Osteocyte (in vitro differentiated cells): ENCODE data around the gene PSMD1. TPM values are rescaled to one million over a fixed set of nuclear protein-coding genes. Genes with fewer than 3 reads are reported as not detected.
A peak's percentile ranks its signal among the peaks of the same experiment; 100 is the strongest.

ENCODE experiments used
- DNase-seq: peaks from one replicate; pipeline ENCODE4 v3.0.0; 2021; ENCODE audit warnings: mixed read lengths; ENCODE audit not compliant: unreplicated experiment; ENCODE audit errors: extremely low spot score
- H3K27ac Mint-ChIP-seq: one replicate; pipeline ENCODE4 v1.8.0; 2021; ENCODE audit warnings: mild to moderate bottlenecking, mixed read lengths; ENCODE audit not compliant: unreplicated experiment
- H3K27me3 Mint-ChIP-seq: one replicate; pipeline ENCODE4 v1.8.0; 2021; ENCODE audit warnings: mixed read lengths; ENCODE audit not compliant: unreplicated experiment
- H3K36me3 Mint-ChIP-seq: one replicate; pipeline ENCODE4 v1.8.0; 2021; ENCODE audit warnings: mixed read lengths; ENCODE audit not compliant: unreplicated experiment
- H3K4me1 Mint-ChIP-seq: one replicate; pipeline ENCODE4 v1.8.0; 2021; ENCODE audit warnings: mixed read lengths; ENCODE audit not compliant: unreplicated experiment
- H3K4me3 Mint-ChIP-seq: one replicate; pipeline ENCODE4 v1.8.0; 2021; ENCODE audit warnings: mild to moderate bottlenecking, moderate library complexity, mixed read lengths; ENCODE audit not compliant: unreplicated experiment
- H3K9me3 Mint-ChIP-seq: one replicate; pipeline ENCODE4 v1.8.0; 2021; ENCODE audit warnings: mixed read lengths; ENCODE audit not compliant: unreplicated experiment
- total RNA-seq: library from RNA; stranded (reverse); gene quantifications from 2 replicates; pipeline ENCODE4 v1.2.1, GENCODE V29; 2021
- TF ChIP-seq, protein P1 (sequence below): fragments of 200-600 bp; sonication (generic); IDR thresholded peaks from 2 replicates; pipeline ENCODE4 v1.5.0; 2021; ENCODE audit warnings: antibody characterized with exemption, mild to moderate bottlenecking, moderate library complexity

PSMD1 gene
- total RNA-seq, 1 donor from 2014 or later, result 112 TPM

DNA sequence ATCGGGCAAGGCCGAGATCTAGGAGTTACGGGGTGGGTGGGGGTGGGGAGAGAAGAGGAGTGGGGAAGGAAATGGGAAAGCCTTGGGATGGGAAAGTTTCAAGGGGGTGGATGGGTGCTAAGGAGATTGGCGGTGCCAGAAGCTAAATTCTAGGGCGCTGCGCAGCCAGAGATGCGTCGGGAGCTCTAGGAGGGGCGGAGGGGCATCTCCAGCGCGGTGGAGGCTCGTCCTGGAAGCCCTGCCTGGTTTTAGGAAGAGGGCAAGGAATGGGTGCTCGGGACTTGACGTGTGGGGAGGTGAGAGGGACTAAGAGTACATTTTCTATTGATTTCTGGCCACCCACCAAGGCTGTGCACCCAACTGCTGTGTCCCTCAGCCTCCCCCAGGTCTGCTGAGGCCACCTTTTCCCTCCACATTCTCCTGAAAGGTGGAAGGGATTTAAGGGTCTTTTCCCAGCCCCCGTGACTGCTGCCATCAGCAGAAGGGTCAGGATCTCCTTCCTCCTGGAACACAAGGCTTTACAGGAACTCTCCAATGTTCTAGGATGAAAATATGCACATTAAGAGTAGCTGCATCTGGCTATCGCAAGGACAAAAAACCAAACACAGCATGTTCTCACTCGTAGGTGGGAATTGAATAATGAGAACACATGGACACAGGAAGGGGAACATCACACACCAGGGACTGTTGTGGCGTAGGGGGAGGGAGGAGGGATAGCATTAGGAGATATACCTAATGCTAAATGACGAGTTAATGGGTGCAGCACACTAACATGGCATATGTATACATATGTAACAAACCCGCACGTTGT is 18.0 kb upstream of the PSMD1 start:
- peak overlapping the region; percentile 55 for H3K4me3 Mint-ChIP-seq
- H3K9me3 Mint-ChIP-seq, result no peaks in the 10 kb centered on the region
- peaks cover 2% of the 10 kb centered on the region for H3K4me1 Mint-ChIP-seq
- DNase-seq, result no peak
- H3K27me3 Mint-ChIP-seq, result peaks cover 74% of the 10 kb centered on the region
- no peak overlapping the region for H3K27ac Mint-ChIP-seq
- TF ChIP-seq, protein P1, sequence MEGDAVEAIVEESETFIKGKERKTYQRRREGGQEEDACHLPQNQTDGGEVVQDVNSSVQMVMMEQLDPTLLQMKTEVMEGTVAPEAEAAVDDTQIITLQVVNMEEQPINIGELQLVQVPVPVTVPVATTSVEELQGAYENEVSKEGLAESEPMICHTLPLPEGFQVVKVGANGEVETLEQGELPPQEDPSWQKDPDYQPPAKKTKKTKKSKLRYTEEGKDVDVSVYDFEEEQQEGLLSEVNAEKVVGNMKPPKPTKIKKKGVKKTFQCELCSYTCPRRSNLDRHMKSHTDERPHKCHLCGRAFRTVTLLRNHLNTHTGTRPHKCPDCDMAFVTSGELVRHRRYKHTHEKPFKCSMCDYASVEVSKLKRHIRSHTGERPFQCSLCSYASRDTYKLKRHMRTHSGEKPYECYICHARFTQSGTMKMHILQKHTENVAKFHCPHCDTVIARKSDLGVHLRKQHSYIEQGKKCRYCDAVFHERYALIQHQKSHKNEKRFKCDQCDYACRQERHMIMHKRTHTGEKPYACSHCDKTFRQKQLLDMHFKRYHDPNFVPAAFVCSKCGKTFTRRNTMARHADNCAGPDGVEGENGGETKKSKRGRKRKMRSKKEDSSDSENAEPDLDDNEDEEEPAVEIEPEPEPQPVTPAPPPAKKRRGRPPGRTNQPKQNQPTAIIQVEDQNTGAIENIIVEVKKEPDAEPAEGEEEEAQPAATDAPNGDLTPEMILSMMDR, result no peak
- no peaks in the 10 kb centered on the region for H3K36me3 Mint-ChIP-seq

GRCh38 chr2:231039294-231039664 is 17.4 kb upstream of the PSMD1 start:
- Mint-ChIP-seq H3K4me1 (peaks cover 2% of the 10 kb centered on the region), H3K36me3 (no peaks in the 10 kb centered on the region), H3K27ac (no peak overlapping the region), H3K27me3 (peaks cover 72% of the 10 kb centered on the region), H3K9me3 (no peaks in the 10 kb centered on the region), H3K4me3 (no peak overlapping the region)
- no peak for DNase-seq
- TF ChIP-seq, protein P1, result no peak

GRCh38 chr2:231039821-231040364 is 16.8 kb upstream of the PSMD1 start:
- H3K36me3 Mint-ChIP-seq, result no peaks in the 10 kb centered on the region
- DNase-seq, result no peak
- H3K9me3 Mint-ChIP-seq, result no peaks in the 10 kb centered on the region
- H3K27ac Mint-ChIP-seq, result no peak overlapping the region
- H3K4me3 Mint-ChIP-seq, result no peak overlapping the region
- TF ChIP-seq, protein P1, result no peak
- peaks cover 67% of the 10 kb centered on the region for H3K27me3 Mint-ChIP-seq
- peaks cover 2% of the 10 kb centered on the region for H3K4me1 Mint-ChIP-seq

- H3K4me3 Mint-ChIP-seq, result no peak overlapping the region
- DNase-seq, result no peak
- H3K9me3 Mint-ChIP-seq, result no peaks in the 10 kb centered on the region
- H3K27me3 Mint-ChIP-seq, result peaks cover 63% of the 10 kb centered on the region
- H3K27ac Mint-ChIP-seq, result no peak overlapping the region
- TF ChIP-seq, protein P1, result no peak
- H3K36me3 Mint-ChIP-seq, result no peaks in the 10 kb centered on the region
- H3K4me1 Mint-ChIP-seq, result peaks cover 2% of the 10 kb centered on the region
These were observed 15.5 kb upstream of the PSMD1 start for GRCh38 chr2:231041061-231041689.

DNA sequence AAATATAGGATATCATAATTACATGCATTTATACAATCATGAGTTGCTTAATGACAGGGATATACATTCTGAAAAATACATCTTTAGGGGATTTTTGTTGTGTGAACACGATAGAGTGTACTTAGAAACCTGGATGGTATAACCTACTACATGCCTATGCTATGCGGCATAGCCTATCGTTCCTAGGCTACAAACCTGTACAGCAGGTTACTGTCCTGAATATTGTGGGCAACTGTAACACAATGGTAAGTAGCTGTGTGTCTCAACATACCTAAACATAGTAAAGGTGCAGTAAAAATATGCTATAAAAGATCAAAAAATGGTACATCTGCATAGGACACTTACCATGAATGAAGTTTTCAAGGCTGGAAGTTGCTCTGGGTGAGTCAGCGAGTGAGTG is 12.9 kb upstream of the PSMD1 start:
- Mint-ChIP-seq H3K4me3 (no peak overlapping the region), H3K36me3 (no peaks in the 10 kb centered on the region), H3K4me1 (no peaks in the 10 kb centered on the region), H3K27me3 (peaks cover 54% of the 10 kb centered on the region), H3K9me3 (no peaks in the 10 kb centered on the region), H3K27ac (no peak overlapping the region)
- TF ChIP-seq, protein P1, result no peak
- no peak for DNase-seq
